Measurements from ENCODE around the gene DOK1.
A peak's percentile ranks its signal among the peaks of the same experiment; 100 is the strongest.

The DOK1 gene

GRCh38 chr2:74525717-74526648 lies 28.5 kb upstream of the DOK1 start, which contains the start of gene DQX1:
Gene DQX1, minus strand, starts transcription at chr2:74526231. Its CDS starts 502 bp downstream, at chr2:74525729.
- DNase-seq (ENCODE audit: low read depth in 2 of 2), result no peak

- no peak for DNase-seq (ENCODE audit: low read depth in 2 of 2)
These were observed 27.8 kb upstream of the DOK1 start for GRCh38 chr2:74526649-74527230.

- no peak for DNase-seq (ENCODE audit: low read depth in 2 of 2)
These were observed 26.8 kb upstream of the DOK1 start for GRCh38 chr2:74527741-74528140.

GRCh38 chr2:74528600-74529356 lies 25.7 kb upstream of the DOK1 start:
- DNase-seq (ENCODE audit: low read depth in 2 of 2), result no peak

GRCh38 chr2:74529357-74530238 lies 24.9 kb upstream of the DOK1 start, which contains the start of the genes AUP1 and HTRA2:
Gene AUP1, minus strand, starts transcription at chr2:74529706. Its CDS starts 77 bp downstream, at chr2:74529629.
Gene HTRA2, plus strand, starts transcription at chr2:74529933. Its CDS starts 74 bp downstream, at chr2:74530007.
- peak; percentile 76 to 83 for DNase-seq (ENCODE audit: low read depth in 2 of 2)

GRCh38 chr2:74530239-74531187 lies 24.0 kb upstream of the DOK1 start:
- DNase-seq (ENCODE audit: low read depth in 2 of 2), result peak; percentile 28 to 42

- no peak for DNase-seq (ENCODE audit: low read depth in 2 of 2)
These were observed 22.9 kb upstream of the DOK1 start for GRCh38 chr2:74531666-74532065.

- DNase-seq (ENCODE audit: low read depth in 2 of 2), result no peak
These were observed 22.3 kb upstream of the DOK1 start for GRCh38 chr2:74532222-74532621.

GRCh38 chr2:74533464-74533863 lies 21.1 kb upstream of the DOK1 start:
- DNase-seq (ENCODE audit: low read depth in 2 of 2), result no peak

- DNase-seq (ENCODE audit: low read depth in 2 of 2), result no peak
These were observed 20.1 kb upstream of the DOK1 start for GRCh38 chr2:74534411-74534810.

GRCh38 chr2:74535440-74535965 lies 19.0 kb upstream of the DOK1 start:
- no peak for DNase-seq (ENCODE audit: low read depth in 2 of 2)

GRCh38 chr2:74536166-74536950 lies 18.2 kb upstream of the DOK1 start:
- no peak for DNase-seq (ENCODE audit: low read depth in 2 of 2)

- DNase-seq (ENCODE audit: low read depth in 2 of 2), result no peak
These were observed 17.4 kb upstream of the DOK1 start for GRCh38 chr2:74537140-74537539.

GRCh38 chr2:74538881-74539339 lies 15.6 kb upstream of the DOK1 start:
- DNase-seq (ENCODE audit: low read depth in 2 of 2), result no peak

GRCh38 chr2:74540291-74540690 lies 14.2 kb upstream of the DOK1 start:
- no peak for DNase-seq (ENCODE audit: low read depth in 2 of 2)

- no peak for DNase-seq (ENCODE audit: low read depth in 2 of 2)
These were observed 11.5 kb upstream of the DOK1 start for GRCh38 chr2:74542978-74543377.

- DNase-seq (ENCODE audit: low read depth in 2 of 2), result no peak
These were observed 9.9 kb upstream of the DOK1 start for GRCh38 chr2:74544634-74545033.

GRCh38 chr2:74546004-74546403 lies 8.5 kb upstream of the DOK1 start:
- no peak for DNase-seq (ENCODE audit: low read depth in 2 of 2)

All from stimulated activated CD8-positive, alpha-beta memory T cell treated with anti-CD3 and anti-CD28 coated beads, Interleukin-7, amount 100 ng/mL, for 4 hours (primary cell).